ENCODE measurements around the gene SMARCAL1. TPM values are rescaled to one million over a fixed set of nuclear protein-coding genes. Genes with fewer than 3 reads are reported as not detected.

SMARCAL1 gene
- total and polyA plus RNA-seq, 2 of the 4 experiments (the other 2 are of a cell fraction), result 13.6 to 21.0 TPM

GRCh38 chr2:216486271-216486670 lies 74.0 kb downstream of the SMARCAL1 start:
- H2BK5ac ChIP-seq (ENCODE audit: low read depth, low read length, poor library complexity, severe bottlenecking), result no peak overlapping the region
- no peak overlapping the region for H3K23ac ChIP-seq (ENCODE audit: low read depth, low read length)
- no CpG with 5 or more reads among the region's 7 CpGs for WGBS, 2 experiments (ENCODE audit: extremely low coverage in 2 of 2, insufficient read length in 1 of 2)
- no peak overlapping the region for H3K18ac ChIP-seq (ENCODE audit: low read depth, low read length)
- DNase-seq (no peak), ATAC-seq (ENCODE audit: low read depth) (no peak)
- POLR2A ChIA-PET (ENCODE audit: unreplicated experiment), result no interaction called here
- intact Hi-C loops (cut with micrococcal nuclease), result no loop called here
- no peak overlapping the region for H2AK5ac ChIP-seq (ENCODE audit: low read depth, low read length)
- no peak overlapping the region for H4K5ac ChIP-seq (ENCODE audit: low read depth, low read length)
- no peak overlapping the region for H2BK15ac ChIP-seq (ENCODE audit: low read depth, low read length)
- no peak overlapping the region for H3K56ac ChIP-seq (ENCODE audit: extremely low read depth, insufficient read depth, low read length)
- H3K9ac ChIP-seq (ENCODE audit: low read depth, low read length), result no peak overlapping the region
- no peak overlapping the region for H2AFZ ChIP-seq (replicated peaks; ENCODE audit: low read length, poor library complexity)
- CTCF ChIA-PET, result no interaction called here
- peaks cover 3% of the 10 kb centered on the region for H3K4me1 ChIP-seq (ENCODE audit: control insufficient read depth, insufficient read depth, low read length)
- no peaks in the 10 kb centered on the region for H3K9me3 ChIP-seq (ENCODE audit: control insufficient read depth, insufficient read depth, low read length)
- no peak for TF ChIP-seq RCOR1 (IDR thresholded peaks at IDR 0.05; ENCODE audit: insufficient replicate concordance, low read length)
- TF ChIP-seq MAFK (IDR thresholded peaks at IDR 0.05; ENCODE audit: low read depth, low read length), result no peak
- no peak for TF ChIP-seq CEBPB (IDR thresholded peaks at IDR 0.05; ENCODE audit: low read depth, low read length)
- no peak for TF ChIP-seq ELK1 (IDR thresholded peaks at IDR 0.05; ENCODE audit: borderline replicate concordance, low read depth, low read length)
- TF ChIP-seq POLR2A (IDR thresholded peaks at IDR 0.05; ENCODE audit: low read depth, low read length), result no peak
- TF ChIP-seq MXI1 (IDR thresholded peaks at IDR 0.05; ENCODE audit: borderline replicate concordance, low read depth, low read length), result no peak
- TF ChIP-seq NFE2L2 (IDR thresholded peaks at IDR 0.05; ENCODE audit: low read depth, low read length), result no peak
- no peak for TF ChIP-seq FOS (IDR thresholded peaks at IDR 0.05; ENCODE audit: low read depth, low read length)
- TF ChIP-seq CTCF (conservative IDR thresholded peaks at IDR 0.05; ENCODE audit: low read depth, low read length), result no peak
- TF ChIP-seq USF2 (IDR thresholded peaks at IDR 0.05; ENCODE audit: low read depth, low read length), result no peak
- no peak for TF ChIP-seq MAZ (IDR thresholded peaks at IDR 0.05; ENCODE audit: borderline replicate concordance, low read depth, low read length)
- TF ChIP-seq SMC3 (IDR thresholded peaks at IDR 0.05; ENCODE audit: low read depth, low read length), result no peak
- TF ChIP-seq RAD21 (IDR thresholded peaks at IDR 0.05; ENCODE audit: low read length), result no peak
- TF ChIP-seq CHD1 (IDR thresholded peaks at IDR 0.05; ENCODE audit: low read depth, low read length), result no peak
- no peaks in the 10 kb centered on the region for H3K27me3 ChIP-seq (ENCODE audit: control insufficient read depth, insufficient read depth, low read length)
- no peak overlapping the region for H2BK120ac ChIP-seq (ENCODE audit: low read depth, low read length)
- in situ Hi-C loops (cut with MboI; ENCODE audit: low sequenced_read_pairs), result no loop called here
- 0 out of 2 replicates have a peak, but pooled peaks cover 5% of the 10 kb centered on the region for H3K9me1 ChIP-seq (ENCODE audit: insufficient read depth, low read length)
- no peak overlapping the region for H3K27ac ChIP-seq (ENCODE audit: insufficient read depth, low read length)
- H3K79me1 ChIP-seq (ENCODE audit: low read depth in 1 of 2, low read length in 2 of 2), result peaks cover 0 to 4% of the 10 kb centered on the region in 2 experiments; a peak in 1 of 4 replicates
- no peak overlapping the region for H2BK20ac ChIP-seq (ENCODE audit: low read depth, low read length)
- H3K4ac ChIP-seq (ENCODE audit: low read depth, low read length), result no peak overlapping the region
- H4K20me1 ChIP-seq (ENCODE audit: insufficient read depth, low read length), result no peaks in the 10 kb centered on the region
- H3K14ac ChIP-seq (replicated peaks; ENCODE audit: low read depth, low read length), result no peak overlapping the region
- no peak overlapping the region for H3K4me2 ChIP-seq (ENCODE audit: low read depth, low read length)
- BruUV-seq (replicated peaks), result no TSS peak
- H4K8ac ChIP-seq (ENCODE audit: low read depth in 2 of 2, low read length in 2 of 2), result no peak overlapping the region
- no peak overlapping the region for H2AK9ac ChIP-seq (replicated peaks; ENCODE audit: low read depth, low read length, poor library complexity)
- no peak overlapping the region for H4K91ac ChIP-seq (ENCODE audit: insufficient read depth, low read depth, low read length)
- H3K36me3 ChIP-seq (ENCODE audit: control insufficient read depth, insufficient read depth, low read length), result peaks cover 4% of the 10 kb centered on the region
- H3K4me3 ChIP-seq (ENCODE audit: insufficient read depth, low read depth, low read length), result no peak overlapping the region
- dilution Hi-C loops (cut with HindIII; ENCODE audit: low sequenced_read_pairs, unreplicated experiment), result no loop called here

Data from IMR-90 (cell line).